ENCODE measurements around the gene CAPSL.
"Not testable (repeated sequence)": the region's sequence is repeated elsewhere in the genome, so short reads cannot be mapped to it uniquely, and the experiment has no call there.

CAPSL gene

GRCh38 chr5:35876454-35876853 is 62.0 kb downstream of the CAPSL start:
- DNase-seq (ENCODE audit: low spot score): no peak

- DNase-seq (ENCODE audit: low spot score): no peak
Measured at GRCh38 chr5:35870605-35871004, 67.8 kb downstream of the CAPSL start.

GRCh38 chr5:35869685-35870277 is 68.6 kb downstream of the CAPSL start:
- DNase-seq (ENCODE audit: low spot score): no peak

- DNase-seq (ENCODE audit: low spot score): no peak
Measured at GRCh38 chr5:35867998-35868397, 70.4 kb downstream of the CAPSL start.

GRCh38 chr5:35863159-35863558 is 75.3 kb downstream of the CAPSL start:
- no peak for DNase-seq (ENCODE audit: low spot score)

- DNase-seq (ENCODE audit: low spot score): no peak
Measured at GRCh38 chr5:35862126-35862525, 76.3 kb downstream of the CAPSL start.

- no peak for DNase-seq (ENCODE audit: low spot score)
Measured at GRCh38 chr5:35861718-35862117, 76.7 kb downstream of the CAPSL start.

GRCh38 chr5:35860686-35861085 is 77.7 kb downstream of the CAPSL start:
- DNase-seq (ENCODE audit: low spot score): no peak

GRCh38 chr5:35859101-35859661 is 79.2 kb downstream of the CAPSL start:
- DNase-seq (ENCODE audit: low spot score): no peak

- DNase-seq (ENCODE audit: low spot score): no peak
Measured at GRCh38 chr5:35857606-35858205, 80.7 kb downstream of the CAPSL start.

- DNase-seq (ENCODE audit: low spot score): no peak
Measured at GRCh38 chr5:35856765-35857351, 81.6 kb downstream of the CAPSL start, which contains the start of gene IL7R. IL7R (plus strand) TSS chr5:35856891; CDS start chr5:35856978, 87 bp downstream.

GRCh38 chr5:35856186-35856764 is 82.1 kb downstream of the CAPSL start:
- DNase-seq (ENCODE audit: low spot score): not testable (repeated sequence)

GRCh38 chr5:35855187-35855586 is 83.2 kb downstream of the CAPSL start:
- no peak for DNase-seq (ENCODE audit: low spot score)
